DMS114 treated with DMSO at 0.1 percent for 48 hours (cell line): ENCODE measurements around the gene SERBP1.
"Not testable (repeated sequence)": the region's sequence is repeated elsewhere in the genome, so short reads cannot be mapped to it uniquely, and the experiment has no call there.

Experiments
- DNase-seq: peaks from one replicate; lab custom pipeline; 2025; ENCODE audit not compliant: unreplicated experiment; lab: John Stamatoyannopoulos, UW

Gene SERBP1

DNA sequence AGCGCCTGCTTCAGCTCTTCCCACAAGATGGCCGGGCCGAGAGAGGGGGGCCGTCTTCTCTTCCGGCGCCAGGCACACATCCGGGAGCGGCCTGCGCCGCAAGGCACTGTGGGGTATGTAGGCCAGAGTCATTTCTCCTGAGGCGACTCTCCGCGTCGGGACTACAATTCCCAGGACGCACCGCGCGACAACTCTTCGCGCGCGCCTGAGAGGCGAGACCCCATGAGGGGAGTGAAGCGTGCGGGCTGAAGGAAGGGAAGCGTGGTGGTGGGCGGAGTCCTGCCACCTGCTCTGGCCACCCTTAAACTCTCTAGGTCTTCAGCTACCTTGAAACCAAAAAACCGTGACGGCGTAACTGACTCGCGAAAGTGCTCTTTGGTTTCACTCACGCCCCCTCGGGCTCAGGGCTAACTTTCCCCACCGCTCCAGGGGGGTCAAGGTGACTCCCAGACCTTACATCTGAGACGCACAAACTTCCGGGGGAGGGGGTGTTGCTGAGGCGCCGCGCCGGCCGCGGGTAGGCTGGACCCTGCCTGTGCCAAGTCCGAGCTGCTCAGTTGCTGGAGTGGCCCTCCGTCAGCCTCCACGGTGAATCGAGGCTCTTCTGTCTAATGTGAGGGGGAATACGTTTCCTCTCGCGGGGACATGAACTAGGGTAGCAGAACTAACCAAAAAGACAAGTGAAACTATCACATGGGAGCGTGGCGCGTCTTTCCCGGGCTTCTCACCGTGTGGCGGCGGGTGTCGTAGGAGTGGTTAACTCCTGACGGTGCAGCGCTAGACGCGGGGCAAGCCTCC is at the start of gene SERBP1:
Gene SERBP1 (minus strand): TSS at position 45 of the 798 bp plus-strand sequence. CDS start 102 bp downstream, outside the sequence.
- peak; percentile 95 for DNase-seq

DNA sequence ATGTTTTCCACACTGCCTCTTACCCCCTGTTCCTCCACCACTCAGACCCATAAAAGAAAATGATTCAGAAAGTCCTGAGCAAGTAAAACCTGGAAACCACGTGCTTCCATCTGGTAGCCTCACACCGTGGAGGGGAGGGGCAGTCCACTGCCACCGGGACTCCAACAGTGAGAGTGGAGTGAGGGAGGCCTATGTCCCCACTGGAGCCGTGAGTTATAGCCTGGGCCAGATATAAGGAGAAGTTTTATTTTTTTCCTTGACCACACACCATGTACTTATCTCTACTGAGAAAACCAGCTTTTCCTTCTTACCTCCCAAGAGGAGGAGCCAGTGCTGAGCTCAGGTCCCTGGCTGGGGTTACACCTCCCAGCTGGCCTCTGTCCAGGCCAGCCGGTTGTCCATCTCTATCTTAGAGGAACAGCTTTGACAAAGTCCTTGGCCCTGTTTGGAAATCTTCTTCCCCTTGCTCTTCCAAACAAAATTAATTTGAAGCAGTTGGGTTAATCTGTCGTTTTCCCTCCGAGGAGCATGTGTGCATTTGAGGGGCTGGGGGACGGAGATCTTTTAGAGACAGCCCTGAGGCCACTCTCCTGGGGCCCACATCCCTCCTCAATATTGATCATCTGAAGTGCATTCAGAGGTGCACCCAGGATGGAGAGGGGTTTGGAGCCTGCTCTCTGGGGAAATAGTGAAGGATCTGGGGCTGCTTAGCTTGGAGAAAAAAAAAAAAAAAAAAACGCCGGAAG is 49.1 kb upstream of the SERBP1 start:
- no peak for DNase-seq

DNA sequence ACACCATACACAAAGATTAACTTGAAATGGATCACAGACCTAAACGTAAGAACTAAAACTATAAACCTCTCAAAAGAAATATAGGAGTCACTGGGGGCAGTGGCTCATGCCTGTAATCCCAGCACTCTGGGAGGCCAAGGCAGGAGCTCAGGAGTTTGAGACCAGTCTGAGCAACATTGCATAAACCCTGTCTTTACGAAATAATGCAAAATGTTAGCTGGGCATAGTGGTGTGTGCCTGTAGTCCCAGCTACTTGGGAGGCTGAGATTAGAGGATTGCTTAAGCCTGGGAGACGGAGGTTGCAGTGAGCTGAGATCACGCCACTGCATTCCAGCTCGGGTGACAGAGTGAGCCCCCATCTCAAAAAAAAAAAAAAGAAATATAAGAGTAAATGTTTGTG is 46.7 kb upstream of the SERBP1 start:
- no peak for DNase-seq

DNA sequence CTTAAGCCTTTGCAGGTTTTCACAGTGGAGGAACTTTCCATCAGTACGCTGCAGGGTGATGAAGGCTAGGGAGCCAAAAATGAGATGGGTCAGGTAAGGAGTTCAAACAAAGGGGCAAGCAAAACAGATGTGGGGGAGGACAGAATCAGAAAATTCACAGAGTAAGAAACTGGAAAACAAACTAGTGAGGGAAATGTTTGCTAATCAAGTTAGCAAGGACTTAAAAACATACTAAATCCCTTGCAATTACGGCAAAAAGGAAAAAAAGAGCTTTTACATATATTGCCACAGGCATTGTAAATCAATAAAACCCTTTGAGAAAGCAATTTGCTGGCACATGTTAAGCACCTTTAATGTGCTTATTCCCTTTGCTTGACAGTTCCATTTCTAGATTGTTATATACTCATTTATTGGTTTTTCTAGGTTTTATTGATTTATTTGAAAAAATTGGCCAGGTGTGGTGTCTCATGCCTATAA is 45.8 kb upstream of the SERBP1 start:
- DNase-seq, result no peak

DNA sequence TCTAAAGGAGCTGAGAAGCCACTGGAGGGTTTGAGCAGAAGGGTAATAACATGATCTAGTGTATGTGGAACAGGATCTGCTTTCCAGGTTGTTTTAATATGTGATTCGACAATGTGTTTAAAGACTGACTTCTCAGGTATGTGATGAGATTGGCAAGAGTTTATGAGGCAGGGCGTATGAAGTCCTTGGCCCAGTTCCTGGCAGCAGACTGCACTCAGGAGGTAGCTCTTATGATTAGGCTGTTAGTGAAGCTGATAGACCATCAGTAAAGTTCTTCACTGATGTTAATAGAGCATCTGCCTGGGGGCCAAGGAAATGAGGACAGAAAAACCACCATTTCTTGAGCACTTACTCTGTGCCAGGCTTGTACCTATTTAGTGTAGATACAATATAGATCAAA is 41.9 kb upstream of the SERBP1 start:
- DNase-seq, result no peak

DNA sequence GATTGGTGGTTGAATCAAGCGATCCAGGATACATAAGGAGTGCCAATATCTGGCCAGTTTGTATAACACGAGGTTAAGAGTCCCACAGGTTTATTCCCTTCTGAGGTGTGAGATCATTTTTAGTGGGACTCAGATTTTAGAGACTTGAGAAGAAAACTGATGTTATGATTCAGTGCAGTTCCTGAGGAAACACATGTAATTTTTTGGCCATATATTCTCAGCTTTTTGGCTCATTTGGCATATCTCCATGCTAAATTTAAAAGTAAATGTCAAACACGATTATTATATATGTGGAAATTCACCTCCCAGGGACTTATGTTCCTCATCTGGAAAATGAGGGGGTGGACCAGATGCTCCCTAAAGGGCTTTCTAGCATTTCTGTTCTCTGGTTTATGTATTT is 39.2 kb upstream of the SERBP1 start:
- DNase-seq, result no peak

DNA sequence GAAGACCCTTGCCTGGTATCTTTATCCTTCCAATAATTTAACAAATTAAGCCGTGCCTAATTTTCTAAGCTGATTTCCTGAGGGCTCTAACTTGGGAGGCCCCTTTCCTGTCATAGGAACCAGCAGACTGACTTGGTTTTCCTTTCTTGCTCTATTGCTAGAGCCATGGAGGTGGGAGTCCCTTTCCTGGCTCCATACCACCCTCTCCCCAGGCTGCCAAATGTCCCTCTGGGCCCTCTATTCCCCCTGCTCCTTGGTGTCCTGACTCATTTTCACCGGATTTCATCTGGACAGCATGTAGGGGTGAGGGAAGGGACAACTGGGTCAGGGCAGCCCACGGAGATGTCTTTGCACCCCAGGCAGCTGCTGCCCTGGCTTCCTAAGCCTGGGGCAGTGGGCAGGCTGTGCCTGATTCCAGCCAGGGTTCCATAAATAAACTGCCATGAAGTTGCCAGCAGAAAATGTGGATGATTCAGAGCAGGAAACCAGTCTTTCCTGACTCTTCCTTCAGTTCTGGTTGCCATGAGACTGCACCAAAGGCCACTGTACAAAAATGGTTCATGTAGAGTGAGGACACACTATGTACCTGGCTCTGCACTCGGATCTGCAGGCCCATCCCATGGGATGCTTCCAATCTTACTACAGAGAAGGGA is 38.0 kb upstream of the SERBP1 start:
- no peak for DNase-seq

DNA sequence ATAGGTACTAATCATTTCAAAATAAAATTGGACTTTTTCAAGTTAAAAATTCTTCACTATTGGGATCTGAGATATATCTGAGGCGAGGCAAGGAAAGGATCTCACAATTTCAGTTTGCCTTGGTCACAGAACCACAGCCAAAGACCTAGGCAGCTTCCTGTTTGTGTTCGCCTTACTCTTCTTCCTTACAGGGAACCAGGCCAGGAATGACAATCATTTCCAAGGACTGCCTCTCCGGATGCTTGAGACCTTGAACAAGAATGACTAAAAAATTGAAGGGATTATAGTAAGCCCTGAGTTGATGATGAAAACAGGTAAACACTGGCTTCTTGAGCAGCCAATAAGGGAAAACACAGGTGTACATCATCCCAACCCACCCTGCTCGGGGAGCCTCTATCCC is 35.2 kb upstream of the SERBP1 start:
- no peak for DNase-seq

DNA sequence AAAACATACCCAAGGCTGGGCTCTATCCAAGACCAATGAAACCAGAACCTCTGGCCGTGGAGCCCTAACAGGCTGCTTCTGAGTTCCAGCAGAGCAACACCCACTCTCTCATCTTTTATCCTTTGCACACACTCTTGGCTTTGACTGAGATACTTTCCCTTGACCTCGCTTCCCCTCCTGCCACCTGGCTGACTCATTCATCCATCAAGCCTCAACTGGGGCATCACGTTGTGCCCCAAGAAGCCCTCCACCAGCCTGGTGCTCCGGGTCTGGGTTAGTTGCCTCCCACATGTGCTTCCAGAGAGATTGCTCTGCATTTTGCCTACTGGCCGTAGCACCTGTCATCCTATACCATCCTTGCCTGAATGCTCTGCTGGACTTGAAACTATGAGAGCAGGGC is 34.5 kb upstream of the SERBP1 start:
- DNase-seq, result no peak

DNA sequence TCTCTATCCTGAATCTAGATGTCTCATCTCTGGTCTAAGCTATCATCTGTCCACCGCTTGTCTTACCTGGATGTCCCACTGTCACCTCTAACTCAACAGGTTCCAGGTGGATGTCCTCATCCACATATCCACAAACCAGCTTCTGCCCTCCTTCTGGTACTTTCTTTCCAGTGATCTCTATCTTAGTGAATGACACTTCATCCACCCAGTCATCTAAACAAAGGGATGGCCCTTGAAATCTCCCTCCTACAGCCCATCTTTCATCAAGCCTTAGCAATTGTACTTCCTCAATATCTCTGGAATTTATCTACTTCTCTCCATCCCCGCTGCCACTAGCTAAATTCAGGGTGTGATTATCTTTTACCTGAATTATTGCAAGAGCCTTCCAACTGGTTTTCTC is 33.9 kb upstream of the SERBP1 start:
- DNase-seq, result no peak

DNA sequence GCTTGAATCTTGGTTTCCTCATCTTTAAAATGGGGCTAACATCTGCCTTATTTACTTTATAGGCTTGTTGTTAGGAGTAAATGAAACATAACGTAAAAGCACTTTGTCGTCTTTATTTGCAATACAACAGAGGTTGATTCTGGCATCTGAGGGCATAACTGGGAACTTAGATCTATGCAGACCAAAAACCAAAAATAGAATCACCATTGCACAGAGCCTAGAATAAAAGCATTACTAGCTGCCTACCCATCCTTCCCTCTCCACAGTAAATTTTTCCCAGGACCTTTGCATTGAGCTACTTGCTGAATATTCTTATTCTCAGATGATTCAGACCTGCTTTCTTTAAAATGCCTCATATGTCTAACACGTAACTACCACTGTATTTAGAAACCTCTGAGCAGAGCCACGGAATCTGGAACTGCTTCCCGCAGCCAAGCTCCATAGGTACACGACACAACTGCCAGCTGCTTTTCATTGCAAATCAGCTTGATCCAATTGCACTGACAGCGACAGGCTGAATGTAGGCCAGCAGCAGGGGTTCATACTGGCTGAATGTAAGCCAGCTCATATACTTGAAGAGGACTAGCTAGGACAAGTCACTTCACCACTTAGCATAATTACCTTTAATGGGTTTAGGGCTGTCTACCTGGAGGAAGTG is 33.2 kb upstream of the SERBP1 start:
- no peak for DNase-seq

DNA sequence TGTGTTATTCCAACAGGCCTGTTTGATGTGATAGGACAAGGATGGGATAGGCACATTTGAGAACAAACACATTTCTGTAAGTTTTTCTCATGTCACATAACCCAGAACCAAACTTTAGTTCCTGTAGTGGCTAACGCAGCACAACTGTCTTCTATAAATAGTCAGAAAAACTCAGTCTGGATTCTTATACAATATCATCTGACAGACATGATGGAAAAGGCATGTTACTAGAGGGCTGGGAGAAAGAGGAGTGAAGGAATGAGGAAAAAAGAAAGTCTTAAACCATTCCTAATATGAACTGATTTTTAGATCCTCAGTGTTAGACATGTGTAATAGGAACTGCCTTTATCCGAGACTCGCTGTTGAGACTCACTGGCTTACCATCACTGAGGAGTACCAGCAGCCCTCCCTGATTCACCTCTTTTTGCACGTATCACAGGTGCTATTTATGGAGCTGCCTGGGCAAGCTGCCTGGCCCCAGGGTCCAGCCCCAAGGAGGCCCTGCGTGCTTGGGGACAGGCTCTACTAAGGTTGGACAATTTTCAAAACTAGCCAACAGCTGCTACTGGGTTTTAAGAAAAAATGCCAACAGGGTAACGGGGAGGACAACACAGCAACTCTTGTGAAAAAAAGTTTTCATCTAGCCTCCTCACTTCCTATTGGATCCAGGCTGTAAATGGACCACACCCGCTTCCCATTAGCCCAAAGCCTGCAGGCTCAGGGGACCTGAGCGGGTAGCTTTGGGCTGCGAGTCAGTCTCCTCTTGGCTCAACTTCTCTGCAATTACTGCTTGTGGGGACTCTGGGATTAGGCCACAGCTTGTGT is 30.7 kb upstream of the SERBP1 start:
- no peak for DNase-seq

DNA sequence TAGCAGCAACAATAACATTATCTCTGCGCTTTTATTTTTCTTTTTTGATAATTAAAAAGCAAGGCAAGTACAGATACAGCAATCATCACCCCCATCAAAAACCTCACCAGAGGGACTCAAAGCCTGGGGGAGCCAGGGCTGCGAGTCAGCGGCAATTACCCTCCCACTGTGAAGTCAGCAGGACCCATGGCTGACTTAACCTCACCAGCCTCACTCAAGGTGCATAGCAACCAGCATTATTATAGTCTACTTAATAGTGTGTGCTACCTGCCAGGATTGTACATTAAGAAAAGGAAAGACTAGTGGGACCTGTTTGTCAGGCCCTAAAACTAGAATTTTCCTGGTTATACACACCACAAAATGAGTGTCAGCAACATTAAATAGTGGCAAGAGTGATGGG is 28.9 kb upstream of the SERBP1 start:
- DNase-seq, result no peak

DNA sequence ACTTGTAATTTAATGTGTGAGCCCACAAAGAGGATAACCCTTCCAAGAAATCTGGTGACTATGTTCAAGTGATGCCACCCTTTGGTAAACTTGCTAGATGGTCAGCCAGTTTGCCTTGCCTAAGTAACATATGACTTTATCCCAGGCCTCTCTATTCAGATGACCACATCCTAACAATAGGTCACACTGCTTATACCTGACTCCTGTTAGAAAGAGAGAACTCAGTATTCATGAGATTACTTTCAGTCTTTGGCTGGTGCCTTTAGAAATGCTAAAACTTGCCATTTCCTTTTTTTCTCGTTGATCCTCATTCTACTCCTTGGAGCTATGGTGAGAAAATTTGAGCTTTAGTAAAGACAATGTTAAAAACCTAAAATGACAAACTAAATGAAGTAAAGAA is 28.5 kb upstream of the SERBP1 start:
- DNase-seq, result no peak

DNA sequence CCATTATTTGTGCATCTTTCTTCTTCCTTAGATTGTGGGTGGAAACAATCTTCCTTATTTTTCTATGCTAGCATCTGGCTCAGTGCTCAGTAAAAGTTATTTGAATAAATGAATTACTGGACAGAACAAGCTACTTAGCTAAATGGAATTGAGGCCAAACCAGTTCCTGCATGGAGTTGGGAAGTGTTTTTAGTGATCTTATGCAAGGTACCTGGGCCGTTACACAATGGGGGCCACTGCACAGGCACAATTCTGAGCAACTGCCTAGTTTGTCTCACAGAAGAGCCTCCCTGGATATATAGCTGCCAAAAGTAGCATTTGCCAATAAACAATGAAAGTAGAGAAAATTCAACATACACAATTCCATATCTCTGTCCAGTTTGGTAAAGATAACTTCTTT is 27.0 kb upstream of the SERBP1 start:
- no peak for DNase-seq

DNA sequence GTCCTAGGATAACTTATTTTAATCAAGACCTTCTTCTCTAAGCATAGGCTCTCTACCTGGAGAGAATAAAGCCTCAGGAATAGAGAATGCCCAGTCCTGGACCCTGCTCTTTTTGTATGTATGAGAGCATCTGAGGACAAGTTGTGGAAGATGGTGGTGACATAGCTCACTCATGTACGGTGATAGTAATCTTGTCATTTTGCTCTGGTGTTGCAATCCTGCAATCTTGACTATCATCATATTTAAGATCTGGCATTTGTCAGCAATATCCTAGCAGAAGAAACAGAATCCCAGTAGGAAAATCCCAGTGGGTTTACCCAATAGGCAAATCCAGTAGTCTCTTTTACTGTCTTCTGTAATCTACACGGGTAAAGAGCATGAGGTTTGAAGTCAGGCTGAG is 21.6 kb upstream of the SERBP1 start:
- DNase-seq, result no peak

DNA sequence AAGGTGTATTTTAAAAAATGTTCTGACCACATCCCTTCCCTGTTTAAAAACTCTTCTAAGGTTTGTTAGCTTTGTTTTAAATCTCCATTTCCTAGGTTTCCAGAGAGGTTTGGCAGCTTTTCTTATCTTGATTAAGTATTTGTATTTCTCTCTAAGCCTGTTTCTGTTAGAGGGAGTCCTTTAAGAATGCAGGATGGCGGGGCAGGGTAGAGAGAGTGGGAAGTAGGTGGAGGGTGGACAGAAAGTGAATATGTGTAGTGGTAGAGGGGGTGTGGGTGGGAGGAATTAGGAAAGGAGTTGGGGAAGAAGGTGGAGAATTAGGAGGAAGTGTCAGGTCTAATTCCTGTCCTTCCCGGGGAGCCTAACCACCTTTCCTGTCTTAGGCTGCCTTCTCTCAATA is 21.2 kb upstream of the SERBP1 start:
- DNase-seq, result no peak

DNA sequence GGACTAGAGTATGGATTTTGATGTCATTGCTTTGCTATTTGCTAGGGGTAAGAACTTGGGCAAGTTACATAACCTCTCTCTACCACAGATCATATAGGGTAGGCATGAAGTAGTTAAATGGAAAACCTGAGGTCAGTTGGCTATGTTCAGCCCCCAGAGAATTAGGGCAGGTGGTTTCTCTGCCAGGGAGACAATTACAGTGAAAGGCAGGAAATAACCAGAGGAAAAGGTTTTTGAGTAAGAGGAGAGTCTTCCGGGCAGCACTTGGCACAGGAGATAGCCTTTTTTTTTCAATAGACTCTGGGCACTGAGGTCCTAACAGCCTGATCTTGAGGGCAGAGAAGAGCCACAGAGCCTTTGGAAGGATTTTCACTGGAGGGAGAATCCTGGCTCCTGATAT is 16.7 kb upstream of the SERBP1 start:
- no peak for DNase-seq

DNA sequence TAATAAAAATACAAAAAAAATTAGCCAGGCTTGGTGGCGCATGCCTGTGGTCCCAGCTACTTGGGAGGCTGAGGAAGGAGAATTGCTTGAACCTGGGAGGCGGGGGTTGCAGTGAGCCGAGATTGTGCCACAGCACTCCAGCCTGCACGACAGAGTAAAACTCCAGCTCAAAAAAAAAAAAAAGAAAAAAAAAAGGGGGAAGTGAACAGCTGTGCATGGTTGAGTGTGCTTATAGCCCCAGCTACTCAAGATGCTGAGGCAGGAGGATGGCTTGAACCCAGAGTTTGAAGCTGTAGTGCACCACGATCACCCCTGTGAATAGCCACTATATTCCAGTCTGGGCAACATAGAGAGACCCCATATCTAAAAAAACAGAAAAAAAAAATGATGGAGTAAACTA is 15.8 kb upstream of the SERBP1 start:
- DNase-seq, result not testable (repeated sequence)

DNA sequence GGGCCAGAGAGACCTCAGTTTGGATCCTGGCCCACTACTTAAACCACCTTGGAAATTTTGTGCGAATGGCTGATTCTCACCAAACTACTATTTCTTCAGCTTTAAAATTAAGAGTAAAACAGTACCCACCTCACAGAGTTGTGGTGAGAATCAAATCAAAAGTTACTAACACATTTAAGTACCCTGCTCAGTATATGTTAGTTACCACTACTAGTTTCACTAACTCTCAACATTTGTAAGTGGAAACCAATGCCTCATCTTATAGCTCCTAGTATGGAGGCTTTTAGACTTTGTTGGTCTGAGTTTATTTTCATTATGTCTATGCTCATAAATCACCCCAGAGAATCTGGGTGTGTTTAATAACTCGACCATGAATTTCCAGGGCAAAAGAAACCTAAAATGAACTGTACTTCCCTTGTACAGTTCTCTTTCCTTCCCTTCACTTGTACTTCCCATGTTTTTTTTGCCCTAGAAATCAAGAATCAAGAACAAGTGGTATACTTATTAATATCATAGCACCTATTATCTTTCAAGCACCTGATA is 11.6 kb upstream of the SERBP1 start:
- DNase-seq, result no peak
